MV-4-11 (cell line): ENCODE measurements around the gene DNMT3L.
"Not testable (repeated sequence)": the region's sequence is repeated elsewhere in the genome, so short reads cannot be mapped to it uniquely, and the experiment has no call there.

Experiments
- DNase-seq: peaks from one replicate; lab custom pipeline; 2025; lab: John Stamatoyannopoulos, UW

DNMT3L gene

DNA sequence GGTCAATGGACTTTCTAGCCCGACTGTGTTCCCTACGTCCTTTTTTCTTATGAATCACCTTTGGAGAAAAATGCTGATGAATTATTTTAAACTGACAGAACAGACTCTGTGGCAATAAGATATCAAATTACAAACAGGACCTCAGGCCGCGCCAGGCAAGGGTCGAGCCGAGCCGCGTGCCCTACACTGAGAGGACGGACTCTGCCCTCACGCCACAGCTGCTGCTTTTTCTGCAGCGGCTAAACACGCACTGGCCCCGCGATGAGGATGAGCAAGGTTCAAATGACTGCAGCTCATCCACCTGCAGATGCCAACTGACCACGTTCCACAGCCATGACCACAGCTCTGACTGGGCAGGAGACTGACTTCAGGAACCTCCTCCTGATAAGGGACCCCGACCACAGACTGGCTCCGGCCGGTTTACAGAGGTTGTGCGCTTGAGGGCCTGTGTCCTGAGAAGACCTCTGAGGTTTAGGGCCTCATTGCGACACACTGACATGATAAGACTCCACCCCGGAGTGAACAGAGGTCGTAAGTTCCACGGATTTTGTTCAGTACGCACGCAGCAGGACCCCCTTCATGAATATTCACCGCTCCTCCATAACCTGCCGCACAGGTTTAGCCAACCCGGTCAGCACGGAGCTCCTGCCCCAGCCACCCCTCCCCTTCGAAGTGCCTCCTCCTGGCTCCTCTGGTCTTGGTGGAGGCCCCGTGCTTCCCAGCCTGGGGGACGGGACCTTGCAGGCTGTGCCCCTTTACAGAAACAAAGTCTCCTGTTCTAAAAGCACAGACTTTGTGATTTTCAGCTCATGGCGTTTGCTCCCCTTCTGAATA lies 12.3 kb downstream of the DNMT3L start:
- not testable (repeated sequence) for DNase-seq

DNA sequence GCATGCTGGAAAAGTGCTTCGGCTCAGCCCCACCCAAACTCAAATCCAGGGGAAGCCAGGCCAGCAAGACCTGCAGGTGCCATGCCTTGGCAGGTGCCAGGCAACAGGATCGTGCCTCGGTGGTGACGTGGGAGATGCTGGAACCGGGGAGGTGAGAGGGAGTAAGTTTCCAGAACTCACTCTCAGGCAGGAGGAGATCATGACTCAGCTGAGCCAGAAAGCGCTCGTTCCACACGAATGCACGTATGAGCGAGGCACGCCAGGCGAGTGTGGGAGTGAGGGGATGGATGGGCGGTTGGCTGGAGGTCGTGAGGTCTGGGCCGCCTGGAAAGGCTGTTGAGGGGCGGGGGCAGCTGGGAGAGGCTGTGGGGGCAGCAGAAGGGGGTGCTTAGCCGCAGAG lies 13.8 kb downstream of the DNMT3L start:
- not testable (repeated sequence) for DNase-seq

DNA sequence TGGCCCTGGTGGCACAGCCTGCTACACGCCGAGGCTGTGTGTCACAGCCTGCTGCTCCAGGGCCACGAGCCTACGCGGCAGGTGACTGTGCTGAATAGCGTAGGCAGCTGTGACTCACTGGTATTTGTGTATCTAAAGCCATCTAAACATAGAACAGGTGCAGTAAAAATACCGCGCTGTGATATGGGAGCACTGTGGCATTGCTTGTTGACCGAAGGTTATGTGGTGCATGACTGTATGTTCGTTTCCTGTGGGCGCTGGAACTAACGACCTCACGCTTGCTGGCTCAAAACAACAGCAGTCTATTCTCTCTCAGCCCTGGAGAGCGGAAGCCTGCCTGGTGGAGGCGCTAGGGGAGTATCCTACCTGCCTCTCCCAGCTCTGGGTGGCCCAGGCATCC lies 17.7 kb downstream of the DNMT3L start:
- not testable (repeated sequence) for DNase-seq

DNA sequence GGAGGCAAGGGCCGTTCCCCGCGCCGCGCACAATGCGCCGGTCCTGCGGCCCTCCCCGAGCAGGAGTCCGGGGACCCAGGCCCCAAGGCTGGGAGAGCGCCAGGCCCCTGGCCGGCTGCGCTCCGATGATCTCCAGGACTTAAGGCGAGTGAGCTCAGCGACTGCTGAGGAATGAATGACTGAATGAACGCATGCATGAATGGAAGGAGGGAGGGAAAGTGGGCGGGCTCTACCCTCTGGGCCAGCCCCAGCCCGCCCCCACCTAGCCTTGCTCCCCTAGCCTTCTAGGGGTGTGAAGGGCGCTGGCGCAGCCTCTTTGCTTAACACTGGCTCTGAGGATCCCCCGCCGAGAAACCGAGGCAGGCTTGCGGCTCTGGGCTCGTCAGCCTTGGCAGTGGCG lies 20.4 kb downstream of the DNMT3L start:
- not testable (repeated sequence) for DNase-seq

DNA sequence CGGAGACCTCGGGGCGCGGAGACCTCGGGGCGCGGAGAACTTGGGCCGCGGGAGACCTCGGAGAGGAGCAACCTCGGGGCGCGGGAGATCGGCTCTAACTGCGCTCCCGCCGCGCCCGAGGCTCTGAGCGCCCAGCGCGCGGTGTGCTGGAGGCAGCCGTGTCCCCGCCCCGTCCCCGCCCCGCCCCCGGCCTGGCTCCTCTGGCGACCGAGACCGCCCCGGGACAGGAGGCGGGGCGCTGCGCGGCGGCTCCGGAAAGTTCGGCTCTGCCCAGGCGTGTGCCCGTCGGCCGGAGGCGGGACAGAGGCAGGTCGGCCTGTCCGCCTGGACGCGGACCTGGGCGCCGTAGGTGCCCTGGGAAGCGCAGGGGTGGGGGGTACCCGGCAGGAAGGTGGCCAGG lies 20.9 kb downstream of the DNMT3L start, which contains the start of gene ICOSLG:
Gene ICOSLG, minus strand, starts transcription at position 102 of the 400 bp plus-strand sequence. CDS start 126 bp downstream, outside the sequence.
- DNase-seq, result not testable (repeated sequence)

DNA sequence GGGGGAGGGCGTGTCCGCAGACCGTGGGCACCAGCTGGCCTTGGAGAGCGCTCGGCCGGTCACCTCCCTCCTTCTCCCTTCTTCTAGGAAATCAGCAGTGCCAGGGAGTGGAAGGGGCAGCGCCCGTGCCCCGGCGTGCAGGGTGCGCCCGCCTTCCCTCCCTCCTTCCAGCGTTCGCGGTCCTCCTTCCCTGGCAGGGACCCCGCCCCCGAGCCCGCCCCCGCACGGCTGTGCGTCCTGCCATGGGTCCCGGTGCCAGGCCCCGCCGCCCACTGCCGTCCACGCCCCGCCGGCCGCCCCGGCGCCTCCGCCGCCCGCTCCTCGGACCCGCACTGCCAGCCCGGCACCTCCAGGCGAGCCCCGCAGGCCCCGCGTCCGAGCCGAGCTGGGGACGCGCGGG lies 21.3 kb downstream of the DNMT3L start:
- DNase-seq, result not testable (repeated sequence)

DNA sequence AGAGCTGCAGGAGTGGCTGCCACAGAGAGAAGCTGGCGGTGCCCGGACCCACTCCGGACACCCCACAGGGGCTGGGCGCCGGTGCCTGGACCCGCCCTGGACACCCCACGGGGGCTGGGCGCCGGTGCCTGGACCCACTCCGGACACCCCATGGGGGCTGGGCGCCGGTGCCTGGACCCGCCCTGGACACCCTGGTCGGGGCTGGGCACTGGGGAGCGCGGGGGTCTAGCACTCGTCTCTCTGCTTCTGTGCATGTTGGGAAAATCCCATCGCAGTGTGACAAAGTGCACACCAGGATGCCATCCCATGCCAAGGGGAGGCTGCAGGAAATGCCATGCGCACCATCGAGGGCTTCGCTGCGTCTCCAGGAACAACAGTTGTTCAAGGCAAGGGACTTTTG lies 32.1 kb downstream of the DNMT3L start:
- not testable (repeated sequence) for DNase-seq

DNA sequence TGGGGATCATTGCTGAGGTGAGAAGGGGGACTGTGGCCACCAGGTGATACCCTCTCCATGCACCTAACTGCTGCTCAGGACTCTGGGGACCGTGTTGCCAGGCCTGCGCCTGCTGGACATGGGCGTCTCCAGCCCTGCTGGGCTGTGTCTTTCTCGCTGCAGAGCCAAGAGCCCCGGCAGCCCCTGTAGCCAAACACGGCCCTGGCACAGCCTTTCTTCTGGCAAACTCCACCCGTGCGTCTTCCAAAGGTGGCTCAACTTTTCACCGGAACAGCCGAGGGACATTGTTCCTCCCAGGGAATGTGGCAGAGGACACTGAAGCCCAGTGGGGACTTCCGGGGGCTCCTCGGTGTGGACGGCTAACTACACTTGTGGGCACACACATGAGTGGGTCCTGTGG lies 33.6 kb downstream of the DNMT3L start:
- DNase-seq, result not testable (repeated sequence)

DNA sequence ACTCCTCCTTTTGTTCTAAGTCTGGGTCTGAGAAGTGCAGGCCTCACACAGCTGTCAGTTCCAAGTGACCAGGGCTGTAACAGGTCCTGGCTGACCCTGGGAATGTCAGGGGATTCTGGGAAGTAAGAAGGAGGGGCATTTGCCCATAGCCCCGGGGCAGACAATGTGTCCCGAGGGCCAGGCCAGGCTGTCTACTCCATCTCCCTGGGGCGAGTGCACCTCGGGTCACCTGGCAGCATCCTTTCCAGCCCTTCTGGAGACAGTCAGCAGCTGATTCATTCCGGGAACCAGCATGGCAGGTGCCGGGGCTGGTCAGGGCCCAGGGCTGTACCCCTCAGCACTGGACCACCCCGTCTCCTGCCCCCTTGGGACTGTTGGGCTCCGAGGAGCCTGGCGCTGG lies 34.1 kb downstream of the DNMT3L start:
- DNase-seq, result not testable (repeated sequence)

DNA sequence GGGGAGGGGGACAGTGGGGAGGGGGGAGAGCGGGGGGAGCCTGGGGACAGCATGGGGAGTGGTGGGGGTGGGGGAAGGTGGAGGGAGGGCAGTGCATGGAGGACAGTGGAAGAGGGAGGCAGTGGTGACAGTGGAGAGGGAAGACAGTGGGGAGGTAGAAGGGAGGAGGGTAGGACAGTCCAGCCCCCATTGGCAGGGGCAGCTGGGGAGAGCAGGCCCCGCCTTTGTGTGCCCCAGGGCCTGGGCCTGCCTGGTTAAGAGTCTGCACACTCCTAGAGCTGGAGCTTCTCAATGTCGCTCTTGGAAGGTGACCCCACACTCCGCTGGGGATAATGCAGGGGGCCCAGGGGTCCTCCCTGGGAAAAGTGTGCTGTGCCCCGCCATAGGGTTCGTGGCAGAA lies 36.1 kb downstream of the DNMT3L start:
- not testable (repeated sequence) for DNase-seq

DNA sequence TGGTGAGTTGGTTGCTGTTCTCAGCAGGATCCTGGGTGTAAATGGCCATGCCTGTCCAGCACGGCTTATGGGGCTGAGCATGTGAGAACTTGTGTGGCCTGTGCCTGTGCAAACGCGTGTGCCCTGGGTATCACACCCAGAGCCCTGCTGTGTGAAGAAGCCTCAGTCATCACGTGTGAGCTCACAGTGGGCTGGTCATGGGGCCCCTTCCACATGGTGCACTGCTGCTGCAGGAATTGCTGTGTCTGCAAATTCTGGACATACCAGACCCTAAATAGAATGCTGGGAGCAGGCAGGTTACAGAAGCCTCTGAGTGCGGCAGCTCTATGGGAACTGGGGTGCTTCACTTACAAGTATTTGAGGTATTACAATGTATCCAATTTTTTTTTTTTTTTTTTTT lies 38.4 kb downstream of the DNMT3L start:
- not testable (repeated sequence) for DNase-seq

DNA sequence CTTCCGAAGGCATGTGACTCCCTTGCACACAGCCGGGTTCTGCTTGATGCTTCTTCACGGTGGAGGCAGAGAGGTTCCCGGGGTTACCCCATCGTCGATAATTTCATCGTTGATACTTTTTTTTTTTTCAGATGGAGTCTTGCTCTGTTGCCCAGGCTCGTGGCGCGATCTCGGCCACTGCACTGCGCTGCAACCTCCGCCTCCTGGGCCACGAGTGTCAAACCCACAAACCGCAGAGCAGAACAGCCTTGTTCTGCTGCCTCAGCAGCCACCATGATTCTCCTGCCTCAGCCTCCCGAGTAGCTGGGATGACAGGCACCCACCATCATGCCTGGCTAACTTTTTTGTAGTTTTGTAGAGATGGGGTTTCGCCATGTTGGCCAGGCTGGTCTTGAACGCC lies 41.0 kb downstream of the DNMT3L start:
- not testable (repeated sequence) for DNase-seq

DNA sequence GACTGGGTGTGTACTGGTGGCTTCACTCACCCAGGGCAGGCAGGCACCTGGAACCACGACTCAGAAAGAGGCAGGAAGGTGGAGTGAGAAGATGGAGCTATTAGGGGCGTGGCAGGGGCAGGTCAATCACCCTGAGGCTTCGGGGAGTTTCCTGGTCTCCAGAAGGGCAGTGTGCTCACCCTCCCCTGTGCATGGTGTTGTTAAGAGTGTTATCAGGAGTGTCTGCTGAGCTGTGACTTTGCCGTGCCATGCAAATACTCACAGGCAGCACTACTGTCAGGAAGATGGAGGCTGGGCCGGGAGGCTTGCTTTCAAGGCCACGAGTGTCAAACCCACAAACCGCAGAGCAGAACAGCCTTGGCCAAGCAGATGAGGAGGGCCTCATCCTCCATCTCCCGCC lies 43.2 kb downstream of the DNMT3L start:
- not testable (repeated sequence) for DNase-seq

DNA sequence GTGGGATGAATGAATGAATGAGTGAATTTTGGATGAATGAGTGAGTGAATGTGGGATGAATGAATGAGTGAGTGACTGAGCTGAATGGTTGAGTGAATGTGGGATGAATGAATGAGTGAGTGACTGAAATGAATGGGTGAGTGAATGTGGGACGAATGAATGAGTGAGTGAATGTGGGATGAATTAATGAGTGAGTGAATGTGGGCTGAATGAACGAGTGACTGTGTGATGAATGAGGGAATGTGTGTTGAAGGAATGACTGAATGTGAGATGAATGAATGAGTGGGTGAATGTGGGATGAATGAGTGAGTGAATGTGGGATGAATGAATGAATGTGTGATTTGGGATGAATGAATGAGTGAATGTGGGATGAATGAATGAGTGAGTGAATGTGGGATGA lies 49.7 kb downstream of the DNMT3L start:
- DNase-seq, result not testable (repeated sequence)

DNA sequence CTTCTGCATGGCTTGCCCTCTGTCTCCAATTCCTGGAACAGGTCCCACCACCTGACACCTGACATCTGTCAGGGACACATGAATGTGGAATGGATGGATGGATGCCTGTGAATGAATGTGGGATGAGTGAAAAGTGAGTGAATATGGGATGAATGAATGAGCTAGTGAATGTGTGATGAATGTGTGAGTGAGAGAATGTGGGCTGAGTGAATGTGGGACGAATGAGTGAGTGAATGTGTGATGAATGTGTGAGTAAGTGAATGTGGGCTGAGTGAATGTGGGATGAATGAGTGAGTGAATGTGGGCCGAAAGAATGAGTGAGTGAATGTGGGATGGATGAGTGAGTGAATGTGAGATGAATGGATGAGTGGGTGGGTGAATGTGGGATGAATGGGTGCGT lies 50.1 kb downstream of the DNMT3L start:
- not testable (repeated sequence) for DNase-seq

DNA sequence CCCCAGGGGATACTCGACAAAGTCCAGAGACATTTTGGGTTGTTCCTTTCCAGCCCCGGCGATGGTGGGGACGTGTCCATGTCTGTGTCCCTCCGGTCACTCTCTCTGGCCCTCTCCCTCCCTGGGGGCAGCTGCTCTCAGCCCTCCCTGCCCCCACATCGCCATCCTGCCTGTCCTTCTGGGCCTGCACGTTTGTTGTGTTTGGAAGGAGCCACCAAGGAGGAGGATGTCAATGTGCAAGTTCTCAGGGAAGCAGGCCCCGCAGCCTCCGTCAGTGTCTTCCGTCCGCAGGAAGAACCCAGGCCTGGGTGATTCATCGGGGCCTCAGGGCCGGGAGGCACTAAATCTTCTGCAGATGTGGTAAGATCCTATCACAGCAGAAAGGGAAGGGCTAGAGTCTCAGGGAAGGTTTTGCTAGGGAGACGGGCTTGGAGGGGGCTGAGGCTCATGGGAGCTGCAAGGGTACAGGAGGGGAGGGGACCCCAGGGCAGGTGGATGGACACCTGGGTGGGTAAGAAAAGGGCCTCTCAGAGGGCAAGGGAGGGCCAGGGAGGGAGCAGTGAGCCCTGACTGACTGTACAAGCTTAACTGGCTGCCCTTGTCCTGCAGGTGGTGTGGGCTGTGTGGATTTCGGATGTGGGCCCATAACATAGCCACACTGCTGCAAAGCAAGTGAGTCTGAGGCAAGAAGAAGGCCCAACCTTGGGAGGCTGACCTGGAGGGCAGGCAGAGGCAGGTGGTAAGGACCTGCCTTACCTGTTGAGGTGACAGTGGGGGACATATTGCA lies 53.6 kb downstream of the DNMT3L start:
- not testable (repeated sequence) for DNase-seq

DNA sequence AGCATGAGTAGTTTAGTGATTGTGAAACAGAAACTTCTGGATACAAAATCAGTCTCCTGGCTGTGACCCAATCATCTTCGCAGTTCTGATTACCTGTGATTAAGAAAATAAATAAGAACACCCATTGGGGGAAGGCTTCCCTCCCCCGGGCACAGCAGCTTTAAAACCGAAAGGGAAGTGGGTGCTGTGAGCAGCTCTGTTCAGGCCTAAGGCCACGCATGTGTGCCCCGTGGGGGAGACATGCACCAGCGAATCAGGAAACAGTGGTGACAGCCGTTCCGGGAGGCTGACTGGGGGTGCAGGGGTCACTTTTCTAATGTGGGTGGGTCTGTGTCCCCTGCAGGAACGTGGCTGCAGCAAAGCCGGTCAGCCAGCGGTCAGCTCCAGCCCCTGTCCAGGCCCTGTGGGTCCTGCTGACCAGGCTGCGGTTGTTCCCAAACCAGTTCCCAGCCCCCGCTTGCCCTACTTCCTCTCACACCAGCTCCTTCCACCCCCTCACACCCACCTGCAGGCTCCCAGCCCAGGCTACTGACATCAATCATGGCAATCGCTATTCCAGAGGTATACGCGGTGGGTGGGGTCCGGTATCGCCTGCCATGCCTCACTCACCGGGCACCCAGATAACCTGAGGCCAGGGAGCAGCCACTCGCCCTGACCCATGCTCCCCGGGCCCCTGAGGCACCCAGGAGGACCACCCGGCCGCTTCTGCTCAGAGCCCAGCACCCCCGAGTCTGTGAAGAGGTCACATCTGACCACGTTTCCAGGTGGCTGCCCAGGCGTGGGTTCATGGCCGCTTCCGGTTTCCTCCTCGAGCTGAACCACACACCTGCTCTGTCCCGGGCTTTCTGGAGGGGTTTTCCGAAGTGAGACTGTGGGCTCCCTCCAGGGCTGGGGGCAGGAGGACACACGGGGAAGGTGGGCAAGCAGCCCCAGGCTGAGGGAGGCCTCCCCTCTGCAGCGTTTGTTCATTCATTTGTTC lies 54.7 kb downstream of the DNMT3L start:
- DNase-seq, result not testable (repeated sequence)

DNA sequence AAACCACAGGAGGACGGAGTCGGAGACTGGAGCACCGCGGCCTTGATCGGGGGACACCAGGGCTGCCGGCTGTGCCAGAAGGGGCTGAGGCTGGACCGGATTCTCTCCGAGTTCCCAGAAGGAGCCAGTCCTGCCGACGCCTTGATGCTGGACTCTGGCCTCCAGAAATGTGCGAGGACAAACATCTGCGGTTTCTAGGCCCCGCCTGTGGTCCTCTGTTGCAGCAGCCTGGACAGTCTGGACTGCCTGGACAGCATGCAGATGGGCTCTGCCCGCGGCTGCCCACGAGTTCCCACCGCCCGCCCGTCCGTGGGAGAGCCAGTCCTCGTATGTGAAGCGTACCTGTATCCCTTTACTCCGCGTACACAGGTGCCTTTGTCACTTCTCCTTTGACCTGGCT lies 55.5 kb downstream of the DNMT3L start:
- DNase-seq, result not testable (repeated sequence)

DNA sequence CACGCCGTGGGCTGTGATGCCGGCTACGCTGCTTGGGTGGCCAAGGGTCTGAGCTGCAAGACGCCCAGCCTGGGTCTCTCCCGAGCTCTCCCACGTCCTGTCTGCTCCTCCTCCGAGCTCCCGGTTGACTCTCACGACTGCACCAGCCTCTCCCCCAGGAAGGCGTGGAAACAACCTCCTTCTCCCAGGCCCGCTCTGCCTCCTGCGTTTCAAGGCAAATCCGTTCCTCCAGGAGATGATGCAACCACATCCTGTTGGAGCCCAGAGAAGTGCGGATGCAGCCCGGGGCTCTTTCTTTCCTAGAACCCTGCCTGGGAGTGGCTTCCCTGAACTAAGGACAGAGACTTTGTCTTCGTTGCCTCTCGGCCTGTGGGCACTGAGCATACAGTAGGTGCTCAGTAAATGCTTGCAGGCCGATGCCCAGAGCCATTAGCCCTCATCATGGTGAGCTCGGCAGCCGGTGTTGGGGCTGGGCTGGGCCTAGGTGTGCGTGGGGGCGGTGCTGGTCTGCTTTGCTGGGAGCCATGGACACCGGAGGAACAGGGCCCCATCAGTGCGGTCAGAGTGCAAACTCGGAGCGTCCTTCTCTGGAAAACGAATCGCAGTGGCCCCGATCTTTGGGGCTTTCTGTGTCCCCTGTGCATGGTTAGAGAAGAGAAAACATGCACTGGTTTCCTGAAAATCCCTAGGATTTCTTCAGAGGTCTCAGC lies 59.0 kb downstream of the DNMT3L start:
- not testable (repeated sequence) for DNase-seq

DNA sequence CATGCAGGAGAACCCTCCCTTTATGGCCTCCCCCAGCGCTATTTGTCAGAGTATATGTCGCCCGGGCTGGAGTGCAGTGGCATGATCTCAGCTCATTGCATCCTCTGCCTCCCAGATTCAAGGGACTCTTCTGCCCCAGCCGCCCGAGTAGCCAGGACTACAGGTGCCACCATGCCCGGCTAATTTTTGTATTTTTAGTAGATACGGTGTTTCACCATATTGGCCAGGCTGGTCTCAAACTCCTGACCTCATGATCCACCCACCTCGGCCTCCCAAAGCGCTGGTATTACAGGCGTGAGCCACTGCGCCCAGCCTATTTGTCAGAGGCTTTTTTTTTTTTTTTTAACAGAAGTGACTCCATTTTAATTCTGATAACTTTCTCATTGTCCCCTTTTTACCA lies 61.7 kb downstream of the DNMT3L start:
- DNase-seq, result not testable (repeated sequence)

DNA sequence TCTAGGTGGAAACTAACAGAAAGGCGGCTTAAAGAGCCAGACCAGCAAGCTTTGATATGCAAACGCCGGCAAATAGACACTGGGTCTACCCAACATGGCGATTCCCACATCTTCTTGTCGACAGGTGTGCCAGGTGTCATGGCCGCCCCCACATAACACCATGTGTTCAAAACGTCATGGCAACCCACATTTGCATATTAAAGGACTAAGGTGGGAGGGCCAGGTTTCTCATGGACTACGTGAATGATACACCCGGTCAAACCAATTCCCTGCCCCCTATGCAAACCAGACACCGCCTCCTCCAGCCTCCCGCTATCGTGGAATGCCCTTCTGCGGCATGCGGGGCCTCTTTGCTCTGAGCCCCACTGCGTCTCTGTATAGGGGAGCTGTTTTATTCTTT lies 62.2 kb downstream of the DNMT3L start:
- DNase-seq, result no peak
